GOT3 (cell line): ENCODE measurements around the gene PSMD8.
"Not testable (repeated sequence)": the region's sequence is repeated elsewhere in the genome, so short reads cannot be mapped to it uniquely, and the experiment has no call there.

Experiments
- DNase-seq: peaks from one replicate; lab custom pipeline; 2025; ENCODE audit warnings: mixed read lengths; lab: John Stamatoyannopoulos, UW

The PSMD8 gene

GRCh38 chr19:38387550-38388348 is 13.4 kb downstream of the PSMD8 start, which contains the start of gene GGN:
TSS of gene GGN (minus strand) at chr19:38388034. CDS start at chr19:38387261, 773 bp downstream.
- peak; percentile 89 for DNase-seq

- DNase-seq, result no peak
Observed at GRCh38 chr19:38388349-38389100, 14.2 kb downstream of the PSMD8 start, which contains the start of gene SPRED3. TSS of gene SPRED3 (plus strand) at chr19:38388697. CDS start at chr19:38390303, 1,606 bp downstream.

GRCh38 chr19:38389101-38389925 is 14.9 kb downstream of the PSMD8 start:
- DNase-seq, result no peak

DNA sequence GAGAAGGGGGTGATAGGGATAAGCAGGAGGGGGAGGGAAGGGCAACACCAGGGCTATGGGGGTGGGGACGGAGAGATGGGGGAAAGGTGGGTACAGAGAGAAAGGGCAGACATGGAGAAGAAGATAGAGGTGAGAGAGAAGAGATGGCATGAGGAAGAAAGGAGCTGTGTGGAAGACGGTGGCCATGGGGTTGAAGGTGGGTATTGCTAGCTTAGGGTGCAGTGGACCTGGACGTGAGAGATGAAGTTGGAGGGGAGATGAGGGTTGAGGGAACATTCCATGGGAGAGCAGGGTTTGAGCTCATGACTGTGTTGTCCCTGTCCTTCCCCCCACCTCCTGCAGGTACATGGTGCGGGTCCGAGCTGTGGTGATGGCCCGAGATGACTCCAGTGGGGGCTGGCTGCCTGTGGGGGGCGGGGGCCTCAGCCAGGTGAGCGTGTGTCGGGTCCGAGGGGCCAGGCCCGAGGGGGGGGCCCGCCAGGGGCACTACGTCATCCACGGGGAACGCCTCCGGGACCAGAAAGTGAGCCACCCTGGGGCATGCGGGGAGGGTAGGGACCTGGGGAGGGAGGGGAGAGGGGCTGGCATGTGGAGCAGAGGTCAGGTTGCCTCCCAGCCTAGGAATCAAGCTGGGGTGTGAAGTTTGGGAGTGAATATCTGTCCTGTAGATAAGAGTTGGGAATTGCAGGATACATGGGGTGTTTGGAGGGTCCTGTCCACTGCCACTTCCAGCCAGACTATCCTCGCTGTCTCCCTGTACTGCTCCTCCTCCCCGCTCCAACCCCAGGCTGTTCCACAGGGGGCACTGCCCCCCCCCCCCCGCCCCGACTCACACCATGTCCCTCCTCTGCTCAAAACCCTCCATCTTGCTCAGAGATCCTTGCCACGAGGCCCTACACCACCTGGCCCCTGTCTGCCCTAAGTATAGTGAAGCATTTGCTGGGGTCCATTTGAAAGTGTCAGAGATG is 15.9 kb downstream of the PSMD8 start:
- DNase-seq, result no peak

- DNase-seq, result no peak
Observed at GRCh38 chr19:38391911-38392464, 17.6 kb downstream of the PSMD8 start.

- no peak for DNase-seq
Observed at GRCh38 chr19:38392707-38393308, 18.4 kb downstream of the PSMD8 start.

GRCh38 chr19:38394488-38394887 is 20.1 kb downstream of the PSMD8 start:
- DNase-seq, result no peak

DNA sequence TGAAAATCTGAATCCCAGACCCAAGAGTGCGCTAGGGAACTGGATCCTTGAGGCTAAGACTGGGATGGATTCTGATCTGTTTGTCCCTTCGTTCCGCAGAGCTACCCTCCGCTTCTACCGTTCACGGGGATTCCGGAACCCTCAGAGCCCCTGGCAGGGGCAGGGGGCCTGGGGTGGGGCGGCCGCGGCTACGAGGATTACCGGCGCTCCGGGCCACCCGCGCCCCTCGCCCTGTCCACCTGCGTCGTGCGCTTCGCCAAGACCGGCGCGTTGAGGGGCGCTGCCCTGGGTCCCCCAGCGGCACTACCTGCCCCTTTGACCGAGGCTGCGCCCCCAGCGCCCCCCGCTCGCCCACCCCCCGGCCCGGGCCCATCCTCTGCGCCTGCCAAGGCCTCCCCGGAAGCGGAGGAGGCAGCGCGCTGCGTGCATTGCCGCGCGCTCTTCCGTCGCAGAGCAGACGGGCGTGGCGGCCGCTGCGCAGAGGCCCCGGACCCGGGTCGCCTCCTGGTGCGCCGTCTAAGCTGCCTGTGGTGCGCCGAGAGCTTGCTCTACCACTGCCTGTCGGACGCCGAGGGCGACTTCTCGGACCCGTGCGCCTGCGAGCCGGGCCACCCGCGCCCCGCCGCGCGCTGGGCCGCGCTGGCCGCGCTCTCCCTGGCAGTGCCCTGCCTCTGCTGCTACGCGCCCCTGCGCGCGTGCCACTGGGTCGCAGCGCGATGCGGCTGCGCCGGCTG is 21.2 kb downstream of the PSMD8 start:
- DNase-seq, result no peak

- DNase-seq, result no peak
Observed at GRCh38 chr19:38399081-38399480, 24.7 kb downstream of the PSMD8 start.

DNA sequence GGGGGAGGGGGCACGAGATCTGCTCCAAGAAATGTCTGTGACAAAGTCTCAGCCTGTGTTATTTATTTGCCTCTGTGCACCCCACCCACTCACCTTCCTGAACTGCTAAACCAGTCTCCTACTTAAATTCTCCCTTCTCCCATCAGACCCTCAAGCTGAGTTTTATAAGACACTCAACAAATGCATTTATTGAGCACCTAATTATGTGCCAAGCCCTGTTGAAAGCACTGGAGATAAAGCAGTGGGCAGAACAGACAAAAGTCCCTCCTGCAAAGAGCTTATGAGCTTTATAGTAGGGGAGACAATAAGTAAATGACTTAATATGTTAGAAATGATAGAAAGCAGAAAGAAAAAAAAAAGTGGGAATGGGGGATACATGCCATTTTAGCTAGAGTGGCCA is 25.2 kb downstream of the PSMD8 start:
- no peak for DNase-seq

GRCh38 chr19:38400361-38400760 is 26.0 kb downstream of the PSMD8 start:
- no peak for DNase-seq

DNA sequence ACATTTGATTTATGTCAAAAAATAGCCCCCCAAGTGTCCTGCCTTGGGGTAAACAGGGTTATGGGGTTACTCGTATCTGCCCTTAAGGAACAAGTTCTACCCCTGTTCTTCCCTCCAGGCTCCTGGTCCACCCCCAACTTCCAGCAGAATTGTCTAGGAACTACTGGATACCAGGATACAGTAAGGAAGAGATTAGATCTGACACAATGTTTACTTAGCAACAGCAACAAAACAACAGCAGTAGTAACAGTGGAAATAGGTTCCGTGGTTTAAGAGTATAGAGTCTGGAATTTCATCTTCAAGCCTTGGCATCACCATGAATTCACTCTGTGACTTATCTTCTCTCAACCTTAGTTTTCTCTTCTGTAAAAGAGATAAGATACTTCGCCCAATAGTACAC is 26.8 kb downstream of the PSMD8 start:
- no peak for DNase-seq

DNA sequence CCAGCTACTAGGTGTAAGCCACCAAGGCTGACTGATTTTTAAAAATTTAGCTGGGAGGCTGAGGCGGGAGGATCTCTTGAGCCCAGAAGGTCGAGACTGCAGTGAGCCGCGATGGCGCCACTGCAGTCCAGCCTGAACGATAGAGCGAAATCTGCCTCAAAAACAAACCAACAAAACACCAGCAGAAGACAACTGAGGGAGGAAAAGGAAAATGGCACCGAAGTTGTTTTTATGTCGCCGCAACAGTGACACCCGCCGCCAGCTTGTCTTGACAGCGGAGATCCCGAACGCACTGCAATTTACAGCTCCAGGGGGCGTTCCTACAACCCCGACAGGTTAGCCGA is 28.2 kb downstream of the PSMD8 start:
- DNase-seq, result no peak

DNA sequence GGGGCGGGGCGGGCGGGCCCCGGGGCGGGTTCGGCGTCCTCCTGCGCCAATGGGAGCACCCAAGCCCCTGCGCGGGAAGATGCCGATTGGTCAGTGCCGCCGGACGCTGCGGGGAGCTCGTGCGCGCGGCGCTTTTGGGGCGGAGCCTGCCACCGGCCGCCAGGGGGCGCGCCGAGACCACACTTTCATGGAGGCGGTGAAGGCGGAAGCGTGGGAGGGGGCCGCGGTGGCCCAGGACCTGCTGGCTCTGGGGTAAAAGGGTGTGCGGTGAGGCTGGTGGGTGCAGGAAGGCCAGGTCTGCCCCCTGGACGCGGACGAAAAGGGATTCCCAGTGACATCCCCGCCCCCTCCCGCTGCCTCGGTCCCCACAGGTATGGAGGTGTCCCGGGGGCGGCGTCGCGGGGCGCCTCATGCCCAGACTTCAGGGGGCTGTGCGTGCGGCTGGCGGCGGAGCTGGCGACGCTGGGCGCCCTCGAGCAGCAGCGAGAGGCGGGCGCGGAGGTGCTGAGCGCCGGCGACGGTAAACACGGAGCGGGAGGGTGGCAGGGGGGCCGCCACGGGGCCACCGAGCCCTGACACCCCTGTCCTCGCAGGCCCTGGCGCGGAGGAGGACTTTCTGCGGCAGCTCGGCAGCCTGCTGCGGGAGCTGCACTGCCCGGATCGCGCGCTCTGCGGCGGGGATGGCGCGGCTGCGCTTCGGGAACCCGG is 28.8 kb downstream of the PSMD8 start, which contains the start of gene FAM98C:
FAM98C (plus strand) TSS at position 127 of the 708 bp plus-strand sequence; CDS start at position 188, 61 bp downstream.
- DNase-seq, result peak; percentile 90

- no peak for DNase-seq
Observed at GRCh38 chr19:38404858-38405257, 30.5 kb downstream of the PSMD8 start.

GRCh38 chr19:38405276-38405675 is 30.9 kb downstream of the PSMD8 start:
- DNase-seq, result no peak

GRCh38 chr19:38409631-38410133 is 35.3 kb downstream of the PSMD8 start:
- no peak for DNase-seq

DNA sequence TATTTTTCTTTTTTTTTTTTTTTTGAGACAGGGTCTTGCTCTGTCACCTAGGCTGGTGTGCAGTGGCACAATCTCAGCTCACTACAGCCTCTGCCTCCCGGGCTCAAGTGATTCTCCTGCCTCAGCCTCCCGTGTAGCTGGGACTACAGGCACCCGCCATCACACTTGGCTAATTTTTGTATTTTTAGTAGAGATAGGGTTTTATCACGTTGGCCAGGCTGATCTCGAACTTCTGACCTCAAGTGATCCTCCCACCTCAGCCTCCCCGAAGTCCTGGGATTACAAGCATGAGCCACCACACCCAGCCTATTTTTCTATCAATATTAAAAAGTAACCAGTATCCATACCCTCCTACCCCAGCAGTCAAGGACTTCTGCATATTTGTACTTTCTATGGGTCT is 36.0 kb downstream of the PSMD8 start:
- DNase-seq, result not testable (repeated sequence)
